GM12892 (cell line): Measurements from ENCODE around the gene PPY.

Source experiments
- POLR2A ChIP-seq: IDR thresholded peaks from 2 replicates; pipeline ENCODE4 v1.6.1; 2011; ENCODE audit warnings: low read depth, low read length, control low read depth
- POLR2AphosphoS5 ChIP-seq: IDR thresholded peaks from 2 replicates; pipeline ENCODE4 v1.6.1; 2011; ENCODE audit warnings: low read depth, low read length, control low read depth
- TAF1 ChIP-seq: IDR thresholded peaks from 2 replicates; pipeline ENCODE4 v1.6.1; 2011; ENCODE audit warnings: low read depth, mild to moderate bottlenecking, control low read depth, low read length, borderline replicate concordance

DNA sequence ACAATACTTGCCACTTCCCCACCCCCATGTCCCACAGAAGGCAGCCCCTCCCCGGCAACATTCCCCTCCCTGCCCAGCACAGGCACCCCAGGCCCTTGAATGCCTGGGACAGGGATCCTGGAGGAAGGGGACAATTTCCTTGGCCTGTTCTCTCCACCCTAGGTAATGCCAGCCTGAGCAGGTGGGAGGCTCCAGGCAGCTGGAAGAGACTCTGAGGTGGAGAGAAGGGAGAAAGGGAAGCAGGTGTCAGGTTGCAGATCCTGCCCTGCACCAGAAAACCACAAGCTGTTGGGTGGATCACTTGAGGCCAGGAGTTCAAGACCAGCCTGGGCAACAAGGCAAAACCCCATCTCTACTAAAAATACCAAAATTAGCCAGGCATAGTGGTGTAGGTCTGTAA is 43.8 kb downstream of the PPY start:
- TF ChIP-seq POLR2AphosphoS5 (no peak), POLR2A (no peak), TAF1 (no peak)
